Fibroblast of villous mesenchyme (primary cell): ENCODE measurements around the gene INPP4B. TPM values are rescaled to one million over a fixed set of nuclear protein-coding genes. Genes with fewer than 3 reads are reported as not detected.
"Not testable (repeated sequence)": the region's sequence is repeated elsewhere in the genome, so short reads cannot be mapped to it uniquely, and the experiment has no call there.

Source experiments
- DNase-seq: peaks from one replicate; pipeline ENCODE4 v3.0.0-alpha.2; 2010; ENCODE audit warnings: low read depth
- H3K4me3 ChIP-seq: 2 replicates; pipeline ENCODE4 v1.5.1; 2011; ENCODE audit warnings: low read depth, mild to moderate bottlenecking, low read length
- total RNA-seq: library from RNA; depleted of rRNA; stranded (reverse); fragments of >200 nt; gene quantifications from 2 replicates; pipeline ENCODE4 v1.2.3, GENCODE V29; 2012
- TF ChIP-seq, protein P1 (sequence below): IDR thresholded peaks from 2 replicates; pipeline ENCODE4 v1.5.1; 2012; ENCODE audit warnings: low read depth, mild to moderate bottlenecking, low read length; ENCODE audit not compliant: insufficient read depth

The INPP4B gene
- total RNA-seq, 1 donor: 64.3 TPM

DNA sequence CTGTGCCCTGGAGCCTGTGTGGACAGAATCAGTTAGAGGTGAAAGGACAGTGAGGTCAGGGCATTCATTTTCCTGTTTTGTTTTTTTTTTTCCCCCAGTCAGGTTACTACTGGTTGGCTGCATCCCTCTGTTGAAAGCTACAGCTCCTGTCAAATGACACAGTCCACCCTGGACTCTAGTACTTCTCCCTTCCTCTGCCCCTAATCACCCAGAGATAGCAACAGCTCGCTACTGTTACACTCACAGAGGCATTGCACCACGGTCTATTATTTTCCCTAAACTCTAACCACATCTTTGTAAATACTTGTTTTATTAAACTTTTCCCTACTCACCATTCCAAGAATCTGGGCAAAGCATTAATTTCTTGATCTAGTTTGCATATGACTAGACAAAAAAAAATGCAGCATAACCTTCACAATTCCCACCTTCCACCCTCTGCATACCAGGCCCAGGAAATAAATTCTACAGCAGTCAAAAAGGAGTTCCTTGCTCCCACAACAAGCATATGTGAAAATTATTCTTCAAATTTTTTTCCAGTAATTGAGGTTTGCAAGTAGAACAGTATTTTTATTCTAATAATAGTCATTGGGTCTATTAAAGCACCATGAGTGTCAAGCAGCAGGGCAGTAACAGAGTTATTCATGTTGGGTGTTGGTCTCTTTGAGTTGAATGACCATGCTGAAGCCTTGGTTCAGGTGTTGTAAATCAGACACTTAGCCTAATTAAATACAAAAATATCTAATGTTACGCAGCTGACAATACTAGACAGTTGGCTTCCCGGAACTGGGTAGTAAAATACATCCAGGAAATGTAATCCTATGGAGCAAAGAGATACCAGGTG is 329.2 kb downstream of the INPP4B start:
- peak; percentile 54 for DNase-seq
- TF ChIP-seq, protein P1, sequence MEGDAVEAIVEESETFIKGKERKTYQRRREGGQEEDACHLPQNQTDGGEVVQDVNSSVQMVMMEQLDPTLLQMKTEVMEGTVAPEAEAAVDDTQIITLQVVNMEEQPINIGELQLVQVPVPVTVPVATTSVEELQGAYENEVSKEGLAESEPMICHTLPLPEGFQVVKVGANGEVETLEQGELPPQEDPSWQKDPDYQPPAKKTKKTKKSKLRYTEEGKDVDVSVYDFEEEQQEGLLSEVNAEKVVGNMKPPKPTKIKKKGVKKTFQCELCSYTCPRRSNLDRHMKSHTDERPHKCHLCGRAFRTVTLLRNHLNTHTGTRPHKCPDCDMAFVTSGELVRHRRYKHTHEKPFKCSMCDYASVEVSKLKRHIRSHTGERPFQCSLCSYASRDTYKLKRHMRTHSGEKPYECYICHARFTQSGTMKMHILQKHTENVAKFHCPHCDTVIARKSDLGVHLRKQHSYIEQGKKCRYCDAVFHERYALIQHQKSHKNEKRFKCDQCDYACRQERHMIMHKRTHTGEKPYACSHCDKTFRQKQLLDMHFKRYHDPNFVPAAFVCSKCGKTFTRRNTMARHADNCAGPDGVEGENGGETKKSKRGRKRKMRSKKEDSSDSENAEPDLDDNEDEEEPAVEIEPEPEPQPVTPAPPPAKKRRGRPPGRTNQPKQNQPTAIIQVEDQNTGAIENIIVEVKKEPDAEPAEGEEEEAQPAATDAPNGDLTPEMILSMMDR: no peak
- no peak overlapping the region for H3K4me3 ChIP-seq

DNA sequence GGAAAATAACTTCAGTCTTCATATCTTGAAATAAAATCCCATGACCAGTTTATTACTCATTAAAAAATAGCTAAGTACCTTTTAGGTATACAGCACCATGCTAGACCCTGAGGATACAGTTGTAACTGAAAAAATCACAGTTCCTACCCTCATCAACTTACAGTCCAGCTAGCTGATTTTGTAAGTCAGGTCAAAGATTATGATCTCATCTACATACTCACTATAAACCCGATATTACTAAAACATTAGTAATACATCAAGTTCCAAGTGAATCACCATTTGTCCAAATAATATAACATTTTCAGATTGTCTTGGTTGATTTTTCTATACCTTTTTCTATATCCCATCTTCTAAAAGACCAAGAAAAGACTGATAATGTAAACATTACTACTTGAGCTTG is 333.9 kb downstream of the INPP4B start:
- TF ChIP-seq, protein P1: no peak
- no peak for DNase-seq
- H3K4me3 ChIP-seq: no peak overlapping the region

DNA sequence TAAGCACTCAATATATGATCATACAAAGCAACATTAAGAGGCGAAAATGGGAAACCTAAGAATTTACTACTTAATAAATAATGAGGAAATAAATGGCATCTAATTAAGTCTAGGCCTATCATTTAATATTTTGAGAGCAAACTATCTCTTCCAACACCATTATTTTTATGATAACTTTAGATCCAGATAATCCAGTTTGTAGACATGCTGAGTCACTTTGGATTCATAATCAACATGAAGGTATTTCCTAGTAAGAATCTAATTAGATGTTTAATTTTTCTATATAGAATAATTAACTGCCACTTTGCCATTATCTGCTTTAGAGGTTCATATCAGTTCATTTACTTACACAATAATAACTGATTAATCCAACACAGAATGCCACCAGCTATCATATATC is 336.2 kb downstream of the INPP4B start:
- TF ChIP-seq, protein P1: no peak
- H3K4me3 ChIP-seq: no peak overlapping the region
- DNase-seq: no peak

DNA sequence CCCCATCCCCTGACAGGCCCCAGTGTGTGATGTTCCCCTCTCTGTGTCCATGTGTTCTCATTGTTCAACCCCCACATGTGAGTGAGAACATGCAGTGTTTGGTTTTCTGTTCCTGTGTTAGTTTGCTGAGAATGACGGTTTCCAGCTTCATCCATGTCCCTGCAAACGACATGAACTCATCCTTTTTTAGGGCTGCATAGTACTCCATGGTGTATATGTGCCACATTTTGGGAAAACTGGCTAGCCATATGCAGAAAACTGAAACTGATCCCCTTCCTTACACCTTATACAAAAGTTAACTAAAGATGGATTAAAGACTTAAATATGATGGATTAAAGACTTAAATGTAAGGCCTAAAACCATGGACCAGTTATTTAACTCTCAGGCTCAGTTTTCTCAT is 336.7 kb downstream of the INPP4B start:
- not testable (repeated sequence) for H3K4me3 ChIP-seq, DNase-seq

DNA sequence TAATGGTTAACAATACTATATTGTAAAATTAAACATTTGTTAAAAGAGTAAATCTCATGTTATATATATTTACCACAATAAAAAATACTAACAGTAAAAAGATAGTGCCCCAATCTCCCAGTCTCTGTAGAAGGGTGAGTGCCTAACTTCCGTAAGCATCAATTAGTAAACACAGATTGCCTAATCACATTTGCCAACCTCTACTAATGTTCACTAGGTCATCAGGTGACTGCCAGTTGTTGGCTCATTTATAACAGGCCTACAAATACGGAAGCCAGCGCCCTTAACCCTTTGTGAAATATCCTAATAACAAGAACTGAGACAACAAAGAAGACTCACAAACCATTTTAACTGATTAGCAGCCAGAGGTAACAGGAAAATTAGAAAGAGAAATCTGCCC is 345.1 kb downstream of the INPP4B start:
- no peak for DNase-seq
- TF ChIP-seq, protein P1: no peak
- no peak overlapping the region for H3K4me3 ChIP-seq

DNA sequence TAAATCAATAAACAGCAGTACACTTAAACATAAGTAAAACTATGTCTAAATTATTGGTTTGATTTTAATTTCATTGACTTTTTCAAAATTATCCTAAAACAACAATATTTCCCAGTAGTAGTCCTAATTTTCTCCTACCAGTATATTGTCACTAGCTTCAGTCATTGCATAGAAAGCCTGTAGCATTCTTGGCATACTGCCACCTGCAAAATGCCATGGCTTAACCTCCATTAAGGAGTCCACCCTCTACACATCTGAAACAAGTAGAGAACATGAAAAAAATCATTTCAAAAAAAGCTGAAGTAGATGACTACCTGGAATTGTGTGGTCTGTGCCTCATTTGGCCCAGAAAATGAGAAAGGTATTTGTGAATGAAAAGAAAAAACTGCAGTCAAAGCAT is 348.5 kb downstream of the INPP4B start:
- no peak overlapping the region for H3K4me3 ChIP-seq
- DNase-seq: no peak
- TF ChIP-seq, protein P1: no peak

DNA sequence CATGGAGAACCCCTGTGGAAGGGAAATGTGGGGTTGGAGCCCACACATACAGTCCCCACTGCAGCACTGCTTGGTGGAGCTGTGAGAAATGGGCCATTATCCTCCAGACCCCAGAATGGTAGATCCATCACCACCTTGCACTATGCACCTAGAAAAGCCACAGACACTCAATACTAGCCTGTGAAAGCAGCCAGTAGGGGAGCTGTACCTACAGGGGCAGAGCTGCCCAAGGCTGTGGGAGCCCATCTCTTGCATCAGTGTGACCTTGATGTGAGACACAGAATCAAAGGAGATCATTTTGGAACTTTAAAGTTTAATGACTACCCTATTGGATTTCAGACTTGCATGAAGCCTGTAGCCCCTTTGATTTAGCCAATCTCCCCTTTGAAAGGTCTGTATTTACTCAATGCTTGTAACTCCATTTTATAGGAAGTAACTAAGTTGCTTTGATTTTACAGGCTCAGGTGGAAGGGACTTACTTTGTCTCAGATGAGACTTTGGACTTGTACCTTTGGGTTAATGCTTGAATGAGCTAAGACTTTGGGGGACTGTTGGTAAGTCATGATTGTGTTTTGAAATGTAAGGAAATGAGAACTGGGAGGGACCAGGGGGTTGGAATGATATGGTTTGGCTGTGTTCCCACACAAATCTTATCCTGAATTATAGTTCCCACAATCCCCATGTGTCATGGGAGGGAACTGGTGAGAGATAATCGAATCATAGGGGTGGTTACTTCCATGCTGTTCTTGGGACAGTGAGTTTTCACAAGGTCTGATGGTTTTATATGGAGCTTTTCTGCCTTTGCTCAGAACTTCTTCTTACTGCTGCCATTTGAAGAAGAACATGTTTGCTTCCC is 352.6 kb downstream of the INPP4B start:
- TF ChIP-seq, protein P1: no peak
- DNase-seq: no peak
- H3K4me3 ChIP-seq: no peak overlapping the region
